KBM-7 (cell line): ENCODE measurements around the gene NOVA2.

Experiments used
- DNase-seq: peaks from one replicate; pipeline ENCODE4 v3.0.0-alpha.2; 2015
- in situ Hi-C: fragments of 300-500 bp; cut with MboI; formaldehyde crosslinking; loops from 2 replicates; pipeline ENCODE4 v1.14.3; 2020; ENCODE audit warnings: low sequenced_read_pairs, low pct_unique_long_range_greater_than_20kb, mixed read lengths

NOVA2 gene

GRCh38 chr19:45973553-45974338, at the start of gene NOVA2:
NOVA2 (minus strand) TSS chr19:45973865; CDS start chr19:45973351, 514 bp downstream.
- in situ Hi-C loops: no loop called here
- DNase-seq: peak; percentile 69

- DNase-seq: no peak
- in situ Hi-C loops: no loop called here
These were observed 49.7 kb upstream of the NOVA2 start for GRCh38 chr19:46023311-46023779.

- DNase-seq: no peak
- in situ Hi-C loops: no loop called here
These were observed 49.0 kb upstream of the NOVA2 start, which contains the start of gene PGLYRP1 for GRCh38 chr19:46022431-46023310. PGLYRP1 (minus strand) TSS chr19:46023053; CDS start chr19:46023021, 32 bp downstream.

- no peak for DNase-seq
- in situ Hi-C loops: no loop called here
These were observed 48.4 kb upstream of the NOVA2 start for GRCh38 chr19:46022061-46022430.

GRCh38 chr19:46021531-46022041, 47.9 kb upstream of the NOVA2 start:
- DNase-seq: no peak

GRCh38 chr19:46020819-46021125, 47.1 kb upstream of the NOVA2 start:
- in situ Hi-C loops: no loop called here
- DNase-seq: no peak

More at GRCh38 chr19:46021531-46022041, 47.9 kb upstream of the NOVA2 start:
- in situ Hi-C loops: no loop called here

GRCh38 chr19:46019270-46019669, 45.6 kb upstream of the NOVA2 start:
- DNase-seq: no peak
- in situ Hi-C loops: no loop called here

- DNase-seq: no peak
These were observed 45.1 kb upstream of the NOVA2 start for GRCh38 chr19:46018729-46019251.

GRCh38 chr19:46017874-46018675, 44.4 kb upstream of the NOVA2 start:
- no peak for DNase-seq
- in situ Hi-C loops: no loop called here

More at GRCh38 chr19:46018729-46019251, 45.1 kb upstream of the NOVA2 start:
- in situ Hi-C loops: no loop called here

- in situ Hi-C loops: no loop called here
- DNase-seq: no peak
These were observed 43.4 kb upstream of the NOVA2 start for GRCh38 chr19:46017095-46017429.

- DNase-seq: peak; percentile 64
- in situ Hi-C loops: no loop called here
These were observed 42.9 kb upstream of the NOVA2 start for GRCh38 chr19:46016426-46017094.

- no peak for DNase-seq
- in situ Hi-C loops: no loop called here
These were observed 42.2 kb upstream of the NOVA2 start for GRCh38 chr19:46015687-46016425.

- no peak for DNase-seq
- in situ Hi-C loops: no loop called here
These were observed 41.4 kb upstream of the NOVA2 start for GRCh38 chr19:46014941-46015686.

- no peak for DNase-seq
- in situ Hi-C loops: no loop called here
These were observed 40.9 kb upstream of the NOVA2 start for GRCh38 chr19:46014534-46014933.

- DNase-seq: peak; percentile 85
- in situ Hi-C loops: no loop called here
These were observed 36.2 kb upstream of the NOVA2 start for GRCh38 chr19:46009530-46010510.

- DNase-seq: no peak
- in situ Hi-C loops: no loop called here
These were observed 32.7 kb upstream of the NOVA2 start for GRCh38 chr19:46006411-46006810.
